Smooth muscle cell (in vitro differentiated cells): ENCODE results near the gene SLCO1B1. TPM values are rescaled to one million over a fixed set of nuclear protein-coding genes. Genes with fewer than 3 reads are reported as not detected.

Source experiments
- DNase-seq: peaks from one replicate; lab custom pipeline; 2025; ENCODE audit not compliant: unreplicated experiment; lab: John Stamatoyannopoulos, UW
- H2AFZ ChIP-seq: fragments of 200-600 bp; sonication (generic); 2 replicates; pipeline ENCODE4 v1.6.0; 2016; ENCODE audit warnings: antibody characterized with exemption, low read depth, mild to moderate bottlenecking
- H3F3A ChIP-seq: fragments of 200-600 bp; sonication (generic); 2 replicates; pipeline ENCODE4 v1.6.0; 2017; ENCODE audit warnings: antibody characterized with exemption, low read depth
- H3K27ac ChIP-seq: fragments of 200-600 bp; sonication (generic); 2 replicates; pipeline ENCODE4 v1.5.1; 2016; ENCODE audit warnings: low read depth, mild to moderate bottlenecking
- H3K27me3 ChIP-seq: fragments of 200-600 bp; sonication (generic); 2 replicates; pipeline ENCODE4 v1.6.1; 2016; ENCODE audit warnings: low read depth, mild to moderate bottlenecking
- H3K36me3 ChIP-seq: fragments of 200-600 bp; sonication (generic); 2 replicates; pipeline ENCODE4 v1.5.1; 2016; ENCODE audit warnings: low read depth
- H3K4me1 ChIP-seq: fragments of 200-600 bp; sonication (generic); 2 replicates; pipeline ENCODE4 v1.5.1; 2016; ENCODE audit warnings: low read depth
- H3K4me2 ChIP-seq: fragments of 200-600 bp; sonication (generic); 2 replicates; pipeline ENCODE4 v1.6.0; 2016; ENCODE audit warnings: mild to moderate bottlenecking
- H3K4me3 ChIP-seq: fragments of 200-600 bp; sonication (generic); 2 replicates; pipeline ENCODE4 v1.5.1; 2016; ENCODE audit warnings: mild to moderate bottlenecking
- H3K79me2 ChIP-seq: fragments of 200-600 bp; sonication (generic); 2 replicates; pipeline ENCODE4 v1.6.0; 2016; ENCODE audit warnings: low read depth, mild to moderate bottlenecking
- H3K9ac ChIP-seq: fragments of 200-600 bp; sonication (generic); 2 replicates; pipeline ENCODE4 v1.6.0; 2016; ENCODE audit warnings: low read depth
- H3K9me3 ChIP-seq: fragments of 200-600 bp; sonication (generic); replicated peaks from 2 replicates; pipeline ENCODE4 v1.5.1; 2016; ENCODE audit warnings: low read depth
- H4K20me1 ChIP-seq: fragments of 200-600 bp; sonication (generic); 2 replicates; pipeline ENCODE4 v1.6.0; 2016; ENCODE audit warnings: low read depth
- WGBS: methylation state at CpG from one replicate; pipeline ENCODE4 v1.1.7; 2016; ENCODE audit warnings: low lambda C conversion rate; 5-methylcytosine and 5-hydroxymethylcytosine counted together
- polyA plus RNA-seq: library from polyadenylated mRNA; unstranded; fragments of >200 nt; fragmentation: Nextera tagmentation; extraction: Ambion mirVana; gene quantifications from 2 replicates; pipeline ENCODE4 v1.2.1, GENCODE V29; 2016
- total RNA-seq: library from RNA; depleted of rRNA; stranded (reverse); fragments of >200 nt; gene quantifications from 2 replicates; pipeline ENCODE4 v1.2.3, GENCODE V29; 2014
- TF ChIP-seq, protein P1 (sequence below): fragments of 200-600 bp; sonication (generic); IDR thresholded peaks from 2 replicates; pipeline ENCODE4 v1.5.1; 2017; ENCODE audit warnings: borderline replicate concordance, mild to moderate bottlenecking, antibody characterized with exemption; ENCODE audit not compliant: insufficient read depth, poor library complexity, severe bottlenecking

SLCO1B1 gene
- total and polyA plus RNA-seq, 2 experiments from 2014 or later = not detected

GRCh38 chr12:21219206-21219605, 88.2 kb downstream of the SLCO1B1 start:
- H3K79me2 ChIP-seq = no peaks in the 10 kb centered on the region
- no peaks in the 10 kb centered on the region for H3K9me3 ChIP-seq
- no peak overlapping the region for H2AFZ ChIP-seq
- no peak overlapping the region for H3K27ac ChIP-seq
- 76% methylated on average over 2 of the region's 2 CpGs for WGBS
- H3K4me2 ChIP-seq = no peak overlapping the region
- H3K27me3 ChIP-seq = no peaks in the 10 kb centered on the region
- no peaks in the 10 kb centered on the region for H3K4me1 ChIP-seq
- no peaks in the 10 kb centered on the region for H3K36me3 ChIP-seq
- no peak overlapping the region for H3K4me3 ChIP-seq
- TF ChIP-seq, protein P1, sequence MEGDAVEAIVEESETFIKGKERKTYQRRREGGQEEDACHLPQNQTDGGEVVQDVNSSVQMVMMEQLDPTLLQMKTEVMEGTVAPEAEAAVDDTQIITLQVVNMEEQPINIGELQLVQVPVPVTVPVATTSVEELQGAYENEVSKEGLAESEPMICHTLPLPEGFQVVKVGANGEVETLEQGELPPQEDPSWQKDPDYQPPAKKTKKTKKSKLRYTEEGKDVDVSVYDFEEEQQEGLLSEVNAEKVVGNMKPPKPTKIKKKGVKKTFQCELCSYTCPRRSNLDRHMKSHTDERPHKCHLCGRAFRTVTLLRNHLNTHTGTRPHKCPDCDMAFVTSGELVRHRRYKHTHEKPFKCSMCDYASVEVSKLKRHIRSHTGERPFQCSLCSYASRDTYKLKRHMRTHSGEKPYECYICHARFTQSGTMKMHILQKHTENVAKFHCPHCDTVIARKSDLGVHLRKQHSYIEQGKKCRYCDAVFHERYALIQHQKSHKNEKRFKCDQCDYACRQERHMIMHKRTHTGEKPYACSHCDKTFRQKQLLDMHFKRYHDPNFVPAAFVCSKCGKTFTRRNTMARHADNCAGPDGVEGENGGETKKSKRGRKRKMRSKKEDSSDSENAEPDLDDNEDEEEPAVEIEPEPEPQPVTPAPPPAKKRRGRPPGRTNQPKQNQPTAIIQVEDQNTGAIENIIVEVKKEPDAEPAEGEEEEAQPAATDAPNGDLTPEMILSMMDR = no peak
- H3K9ac ChIP-seq = no peak overlapping the region
- no peak for DNase-seq
- H3F3A ChIP-seq = no peaks in the 10 kb centered on the region
- H4K20me1 ChIP-seq = no peaks in the 10 kb centered on the region

- Histone ChIP-seq H3K79me2 (no peaks in the 10 kb centered on the region), H3K36me3 (no peaks in the 10 kb centered on the region), H3K9ac (no peak overlapping the region), H3F3A (no peaks in the 10 kb centered on the region), H4K20me1 (no peaks in the 10 kb centered on the region), H3K27me3 (no peaks in the 10 kb centered on the region), H2AFZ (no peak overlapping the region), H3K4me3 (no peak overlapping the region), H3K4me2 (no peak overlapping the region), H3K4me1 (no peaks in the 10 kb centered on the region), H3K27ac (no peak overlapping the region), H3K9me3 (no peaks in the 10 kb centered on the region)
- TF ChIP-seq, protein P1 = no peak
- WGBS = 89% methylated on average over 3 of the region's 3 CpGs
- no peak for DNase-seq
Observed at GRCh38 chr12:21220266-21220665, 89.3 kb downstream of the SLCO1B1 start.

DNA sequence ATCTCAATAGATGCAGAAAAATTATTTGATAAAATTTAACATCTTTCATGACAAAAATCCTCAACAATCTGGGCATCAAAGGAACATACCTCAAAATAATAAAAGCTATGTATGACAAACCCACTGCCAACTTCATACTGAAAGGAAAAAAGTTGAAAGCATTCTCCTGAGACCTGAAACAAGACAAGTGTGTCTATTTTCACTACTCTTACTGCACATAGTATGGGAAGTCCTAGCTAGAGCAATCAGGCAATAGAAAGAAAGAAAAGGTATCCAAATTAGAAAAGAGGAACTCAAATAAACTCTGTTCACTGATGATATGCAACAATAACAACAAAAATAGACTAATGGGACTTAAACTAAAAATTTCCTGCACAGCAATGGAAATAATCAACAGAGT, 90.1 kb downstream of the SLCO1B1 start:
- no peak overlapping the region for H3K9ac ChIP-seq
- H4K20me1 ChIP-seq = no peaks in the 10 kb centered on the region
- no peak overlapping the region for H2AFZ ChIP-seq
- H3K27me3 ChIP-seq = no peaks in the 10 kb centered on the region
- TF ChIP-seq, protein P1 = no peak
- H3K27ac ChIP-seq = no peak overlapping the region
- H3K4me2 ChIP-seq = no peak overlapping the region
- no peaks in the 10 kb centered on the region for H3K4me1 ChIP-seq
- no peaks in the 10 kb centered on the region for H3F3A ChIP-seq
- no peaks in the 10 kb centered on the region for H3K36me3 ChIP-seq
- no peak overlapping the region for H3K4me3 ChIP-seq
- DNase-seq = no peak
- no peaks in the 10 kb centered on the region for H3K79me2 ChIP-seq
- H3K9me3 ChIP-seq = no peaks in the 10 kb centered on the region

- Histone ChIP-seq H3F3A (no peaks in the 10 kb centered on the region), H3K79me2 (no peaks in the 10 kb centered on the region), H3K27ac (no peak overlapping the region), H3K27me3 (no peaks in the 10 kb centered on the region), H3K4me3 (no peak overlapping the region), H3K36me3 (no peaks in the 10 kb centered on the region), H2AFZ (no peak overlapping the region), H4K20me1 (no peaks in the 10 kb centered on the region), H3K9ac (no peak overlapping the region), H3K4me2 (no peak overlapping the region), H3K4me1 (no peaks in the 10 kb centered on the region), H3K9me3 (no peaks in the 10 kb centered on the region)
- TF ChIP-seq, protein P1 = no peak
- no peak for DNase-seq
Observed at GRCh38 chr12:21221778-21222177, 90.8 kb downstream of the SLCO1B1 start.
